T-helper 1 cell treated with Interleukin-12 subunit alpha and Interleukin-12 subunit beta and Interleukin-4 antibody, amounts not matched to agents 30 μg/mL and 1 μg/mL, for 36 hours (primary cell): ENCODE measurements around the gene ARSH.

ENCODE experiments used
- H3K27ac Mint-ChIP-seq: one replicate; pipeline ENCODE4 v1.8.0; 2021; ENCODE audit warnings: mild to moderate bottlenecking, mixed read lengths
- H3K27me3 Mint-ChIP-seq: one replicate; pipeline ENCODE4 v1.8.0; 2021; ENCODE audit warnings: low read depth, mixed read lengths
- H3K36me3 Mint-ChIP-seq: one replicate; pipeline ENCODE4 v1.8.0; 2021; ENCODE audit warnings: low read depth, mixed read lengths
- H3K4me1 Mint-ChIP-seq: one replicate; pipeline ENCODE4 v1.8.0; 2021; ENCODE audit warnings: low read depth, mixed read lengths
- H3K4me3 Mint-ChIP-seq: one replicate; pipeline ENCODE4 v1.8.0; 2021; ENCODE audit warnings: mild to moderate bottlenecking, moderate library complexity, mixed read lengths
- H3K9me3 Mint-ChIP-seq: one replicate; pipeline ENCODE4 v1.8.0; 2021; ENCODE audit warnings: mixed read lengths

ARSH gene

GRCh38 chrX:3076416-3076991 lies 70.2 kb downstream of the ARSH start:
- Mint-ChIP-seq H3K27ac (no peak overlapping the region), H3K4me3 (no peak overlapping the region)

More at GRCh38 chrX:3076416-3076991, 70.2 kb downstream of the ARSH start:
- H3K36me3 Mint-ChIP-seq = no peaks in the 10 kb centered on the region
- H3K27me3 Mint-ChIP-seq = peaks cover 4% of the 10 kb centered on the region
- H3K4me1 Mint-ChIP-seq = no peaks in the 10 kb centered on the region
- H3K9me3 Mint-ChIP-seq = no peaks in the 10 kb centered on the region
